Loucy (cell line): ENCODE data around the gene ROBO4.

ENCODE experiments used
- H2AFZ ChIP-seq: fragments of 200-600 bp; sonication (generic); 2 replicates; pipeline ENCODE4 v1.6.0; 2016; ENCODE audit warnings: antibody characterized with exemption, mild to moderate bottlenecking, low read length, moderate library complexity
- H3F3A ChIP-seq: fragments of 200-600 bp; 2 replicates; pipeline ENCODE4 v1.6.0; 2016; ENCODE audit warnings: antibody characterized with exemption, low read depth, mild to moderate bottlenecking
- H3K27me3 ChIP-seq: fragments of 200-600 bp; sonication (generic); 2 replicates; pipeline ENCODE4 v1.6.1; 2014; ENCODE audit warnings: low read length, mild to moderate bottlenecking; ENCODE audit not compliant: insufficient read depth, poor library complexity, severe bottlenecking
- H3K36me3 ChIP-seq: fragments of 200-600 bp; sonication (generic); 2 replicates; pipeline ENCODE4 v1.6.1; 2016; ENCODE audit warnings: low read length; ENCODE audit not compliant: insufficient read depth
- H3K4me1 ChIP-seq: fragments of 200-600 bp; sonication (generic); 2 replicates; pipeline ENCODE4 v1.5.1; 2014; ENCODE audit warnings: low read length, mild to moderate bottlenecking; ENCODE audit not compliant: insufficient read depth, poor library complexity, severe bottlenecking
- H3K4me2 ChIP-seq: fragments of 200-600 bp; sonication (generic); 2 replicates; pipeline ENCODE4 v1.6.0; 2014; ENCODE audit warnings: antibody characterized with exemption, low read length, low read depth, mild to moderate bottlenecking; ENCODE audit not compliant: poor library complexity, severe bottlenecking
- H3K4me3 ChIP-seq: fragments of 200-600 bp; sonication (generic); 2 replicates; pipeline ENCODE4 v1.5.1; 2014; ENCODE audit warnings: low read length, mild to moderate bottlenecking, mixed read lengths; ENCODE audit not compliant: poor library complexity, severe bottlenecking
- H3K79me2 ChIP-seq: fragments of 200-600 bp; sonication (generic); 2 replicates; pipeline ENCODE4 v1.6.1; 2014; ENCODE audit warnings: low read length; ENCODE audit not compliant: insufficient read depth
- H3K9ac ChIP-seq: fragments of 200-600 bp; sonication (generic); 2 replicates; pipeline ENCODE4 v1.6.0; 2014; ENCODE audit warnings: mild to moderate bottlenecking, low read depth, low read length, moderate library complexity; ENCODE audit not compliant: poor library complexity, severe bottlenecking
- H3K9me2 ChIP-seq: fragments of 200-600 bp; sonication (generic); replicated peaks from 2 replicates; pipeline ENCODE4 v1.6.1; 2016; ENCODE audit warnings: low read depth, low read length, mixed read lengths
- H3K9me3 ChIP-seq: fragments of 200-600 bp; sonication (generic); 2 replicates; pipeline ENCODE4 v1.6.1; 2014; ENCODE audit warnings: mild to moderate bottlenecking, antibody characterized with exemption, low read length, low read depth; ENCODE audit not compliant: insufficient read depth
- H4K20me1 ChIP-seq: fragments of 200-600 bp; sonication (generic); 2 replicates; pipeline ENCODE4 v1.6.0; 2014; ENCODE audit warnings: antibody characterized with exemption, low read length, mild to moderate bottlenecking; ENCODE audit not compliant: insufficient read depth, poor library complexity, severe bottlenecking
- EZH2phosphoT487 ChIP-seq: fragments of 200-600 bp; IDR thresholded peaks from 2 replicates; pipeline ENCODE4 v1.6.1; 2018; ENCODE audit warnings: antibody characterized with exemption, mild to moderate bottlenecking, moderate library complexity, borderline replicate concordance
- TF ChIP-seq, protein P1 (sequence below): fragments of 200-600 bp; sonication (generic); conservative IDR thresholded peaks from 2 replicates; pipeline ENCODE4 v1.5.1; 2014; ENCODE audit warnings: mild to moderate bottlenecking, antibody characterized with exemption, low read length

The ROBO4 gene

DNA sequence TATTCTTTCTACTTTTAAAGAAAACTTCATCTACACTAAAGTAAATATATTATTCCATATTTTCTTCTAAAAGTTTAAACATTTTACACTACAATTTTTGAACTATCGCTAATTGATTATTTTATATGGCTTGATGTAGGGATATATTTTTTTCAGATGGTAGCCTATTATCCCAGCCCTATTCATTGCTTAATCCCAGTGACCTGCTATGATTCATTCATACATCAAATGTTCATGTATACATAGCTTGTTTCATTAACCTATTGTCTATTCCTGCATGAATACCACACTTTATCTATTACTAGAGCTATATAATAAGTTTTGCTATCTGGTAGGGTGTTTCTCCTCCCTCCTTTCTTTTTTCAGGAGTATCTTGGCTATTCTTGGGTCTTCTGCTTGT, 5.0 kb upstream of the ROBO4 start:
- Histone ChIP-seq H3K79me2 (no peaks in the 10 kb centered on the region), H3K9ac (no peak overlapping the region), H3K4me1 (no peaks in the 10 kb centered on the region), H2AFZ (no peak overlapping the region), H3K4me3 (no peak overlapping the region), H3K4me2 (no peak overlapping the region), H3K9me2 (no peaks in the 10 kb centered on the region), H3K36me3 (no peaks in the 10 kb centered on the region), H4K20me1 (no peaks in the 10 kb centered on the region), H3K27me3 (peaks cover 16% of the 10 kb centered on the region), H3K9me3 (no peaks in the 10 kb centered on the region), H3F3A (no peaks in the 10 kb centered on the region)
- no peak for TF ChIP-seq EZH2phosphoT487
- TF ChIP-seq, protein P1, sequence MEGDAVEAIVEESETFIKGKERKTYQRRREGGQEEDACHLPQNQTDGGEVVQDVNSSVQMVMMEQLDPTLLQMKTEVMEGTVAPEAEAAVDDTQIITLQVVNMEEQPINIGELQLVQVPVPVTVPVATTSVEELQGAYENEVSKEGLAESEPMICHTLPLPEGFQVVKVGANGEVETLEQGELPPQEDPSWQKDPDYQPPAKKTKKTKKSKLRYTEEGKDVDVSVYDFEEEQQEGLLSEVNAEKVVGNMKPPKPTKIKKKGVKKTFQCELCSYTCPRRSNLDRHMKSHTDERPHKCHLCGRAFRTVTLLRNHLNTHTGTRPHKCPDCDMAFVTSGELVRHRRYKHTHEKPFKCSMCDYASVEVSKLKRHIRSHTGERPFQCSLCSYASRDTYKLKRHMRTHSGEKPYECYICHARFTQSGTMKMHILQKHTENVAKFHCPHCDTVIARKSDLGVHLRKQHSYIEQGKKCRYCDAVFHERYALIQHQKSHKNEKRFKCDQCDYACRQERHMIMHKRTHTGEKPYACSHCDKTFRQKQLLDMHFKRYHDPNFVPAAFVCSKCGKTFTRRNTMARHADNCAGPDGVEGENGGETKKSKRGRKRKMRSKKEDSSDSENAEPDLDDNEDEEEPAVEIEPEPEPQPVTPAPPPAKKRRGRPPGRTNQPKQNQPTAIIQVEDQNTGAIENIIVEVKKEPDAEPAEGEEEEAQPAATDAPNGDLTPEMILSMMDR, result no peak

- H4K20me1 ChIP-seq, result no peaks in the 10 kb centered on the region
- no peaks in the 10 kb centered on the region for H3K9me3 ChIP-seq
- no peaks in the 10 kb centered on the region for H3K79me2 ChIP-seq
- H3K4me2 ChIP-seq, result no peak overlapping the region
- no peaks in the 10 kb centered on the region for H3K36me3 ChIP-seq
- no peaks in the 10 kb centered on the region for H3K9me2 ChIP-seq
- H3K9ac ChIP-seq, result no peak overlapping the region
- no peaks in the 10 kb centered on the region for H3F3A ChIP-seq
- TF ChIP-seq, protein P1, result no peak
- TF ChIP-seq EZH2phosphoT487, result no peak
- no peak overlapping the region for H3K4me3 ChIP-seq
- H2AFZ ChIP-seq, result no peak overlapping the region
- no peaks in the 10 kb centered on the region for H3K4me1 ChIP-seq
- peaks cover 16% of the 10 kb centered on the region for H3K27me3 ChIP-seq
These were observed 2.8 kb upstream of the ROBO4 start for GRCh38 chr11:124900464-124900863.

- TF ChIP-seq, protein P1, result no peak
- no peak for TF ChIP-seq EZH2phosphoT487
- Histone ChIP-seq H3K4me1 (no peaks in the 10 kb centered on the region), H3K9me3 (no peaks in the 10 kb centered on the region), H3K4me3 (no peak overlapping the region), H3K27me3 (peaks cover 16% of the 10 kb centered on the region), H3F3A (no peaks in the 10 kb centered on the region), H3K4me2 (no peak overlapping the region), H4K20me1 (no peaks in the 10 kb centered on the region), H3K36me3 (no peaks in the 10 kb centered on the region), H3K9ac (no peak overlapping the region), H2AFZ (no peak overlapping the region), H3K9me2 (no peaks in the 10 kb centered on the region), H3K79me2 (no peaks in the 10 kb centered on the region)
These were observed 1.9 kb upstream of the ROBO4 start for GRCh38 chr11:124899383-124900145.
